ENCODE measurements around the gene SLC12A9. TPM values are rescaled to one million over a fixed set of nuclear protein-coding genes. Genes with fewer than 3 reads are reported as not detected.

The SLC12A9 gene
- total and polyA plus RNA-seq, 2 of the 4 experiments (the other 2 are of a cell fraction): 4.5 to 16.2 TPM

DNA sequence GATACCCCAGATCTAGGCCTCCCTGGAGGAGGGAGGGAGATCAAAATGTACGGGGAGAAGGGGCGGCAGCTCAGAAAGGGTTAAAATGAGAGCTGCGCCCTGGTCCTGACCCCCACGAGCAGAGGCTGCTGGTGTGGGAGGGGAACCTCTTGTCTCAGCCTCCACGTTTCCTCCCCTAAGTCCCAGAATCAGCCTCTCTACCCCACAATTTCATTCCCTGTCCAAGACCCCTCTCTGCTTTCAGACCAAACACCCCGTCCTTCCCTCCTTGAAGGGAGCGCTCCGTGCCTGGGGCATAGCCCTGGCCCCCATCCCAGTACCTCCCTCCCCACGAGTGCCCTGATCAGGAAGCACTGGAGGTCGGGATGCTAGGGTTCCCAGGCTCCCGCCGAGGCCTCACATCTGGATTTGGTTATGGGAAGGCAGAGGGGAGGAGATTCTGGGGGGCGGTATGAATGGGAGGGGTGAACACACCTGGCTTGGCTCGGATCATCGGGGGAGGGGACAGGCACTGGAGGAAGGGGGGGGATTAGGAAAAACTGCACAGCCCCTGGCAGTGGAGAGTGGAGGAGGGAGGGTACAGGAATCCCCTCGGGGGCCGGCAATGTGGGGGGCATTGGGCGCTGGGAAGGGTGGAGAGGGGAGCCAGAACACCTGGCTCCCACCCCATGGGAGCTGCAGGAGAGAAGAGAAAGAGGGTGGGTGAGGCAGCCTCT is 27.9 kb upstream of the SLC12A9 start:
- dilution Hi-C loops (cut with HindIII; ENCODE audit: low sequenced_read_pairs, unreplicated experiment): no loop called here
- H2AFZ ChIP-seq (replicated peaks; ENCODE audit: low read length, poor library complexity): no peak overlapping the region
- no peak overlapping the region for H3K18ac ChIP-seq (ENCODE audit: low read depth, low read length)
- POLR2A ChIA-PET (ENCODE audit: unreplicated experiment): no interaction called here
- no peak overlapping the region for H3K56ac ChIP-seq (ENCODE audit: extremely low read depth, insufficient read depth, low read length)
- ATAC-seq (ENCODE audit: low read depth) (no peak), DNase-seq (no peak)
- no peak overlapping the region for H4K91ac ChIP-seq (ENCODE audit: insufficient read depth, low read depth, low read length)
- CTCF ChIA-PET: interaction anchor here (1.6 kb wide), 1 partner anchor 119 kb away, joined by 5 read pairs; the partner anchor contains the start of gene POP7
- H3K79me1 ChIP-seq (ENCODE audit: low read depth in 1 of 2, low read length in 2 of 2): peaks cover 7 to 50% of the 10 kb centered on the region in 2 experiments; a peak in 3 of 4 replicates
- peak overlapping the region; percentile 97 for H3K4me2 ChIP-seq (ENCODE audit: low read depth, low read length)
- H4K8ac ChIP-seq (ENCODE audit: low read depth in 2 of 2, low read length in 2 of 2): no peak overlapping the region
- no peaks in the 10 kb centered on the region for H3K27me3 ChIP-seq (ENCODE audit: control insufficient read depth, insufficient read depth, low read length)
- TF ChIP-seq RFX5 (IDR thresholded peaks at IDR 0.05; ENCODE audit: low read depth, low read length) (no peak), CEBPB (IDR thresholded peaks at IDR 0.05; ENCODE audit: low read depth, low read length) (no peak), SMC3 (IDR thresholded peaks at IDR 0.05; ENCODE audit: low read depth, low read length) (no peak), CHD1 (IDR thresholded peaks at IDR 0.05; ENCODE audit: low read depth, low read length) (no peak), BHLHE40 (IDR thresholded peaks at IDR 0.05; ENCODE audit: low read depth, low read length) (no peak), POLR2A (IDR thresholded peaks at IDR 0.05; ENCODE audit: low read depth, low read length) (no peak), FOS (IDR thresholded peaks at IDR 0.05; ENCODE audit: low read depth, low read length) (no peak), MAFK (IDR thresholded peaks at IDR 0.05; ENCODE audit: low read depth, low read length) (no peak), MAZ (IDR thresholded peaks at IDR 0.05; ENCODE audit: borderline replicate concordance, low read depth, low read length) (no peak), RAD21 (IDR thresholded peaks at IDR 0.05; ENCODE audit: low read length) (no peak), RCOR1 (IDR thresholded peaks at IDR 0.05; ENCODE audit: insufficient replicate concordance, low read length) (no peak), MXI1 (IDR thresholded peaks at IDR 0.05; ENCODE audit: borderline replicate concordance, low read depth, low read length) (no peak)
- TF ChIP-seq, protein P1, sequence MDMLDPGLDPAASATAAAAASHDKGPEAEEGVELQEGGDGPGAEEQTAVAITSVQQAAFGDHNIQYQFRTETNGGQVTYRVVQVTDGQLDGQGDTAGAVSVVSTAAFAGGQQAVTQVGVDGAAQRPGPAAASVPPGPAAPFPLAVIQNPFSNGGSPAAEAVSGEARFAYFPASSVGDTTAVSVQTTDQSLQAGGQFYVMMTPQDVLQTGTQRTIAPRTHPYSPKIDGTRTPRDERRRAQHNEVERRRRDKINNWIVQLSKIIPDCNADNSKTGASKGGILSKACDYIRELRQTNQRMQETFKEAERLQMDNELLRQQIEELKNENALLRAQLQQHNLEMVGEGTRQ (IDR thresholded peaks at IDR 0.05; ENCODE audit: low read depth, low read length): no peak
- TF ChIP-seq, protein P2, sequence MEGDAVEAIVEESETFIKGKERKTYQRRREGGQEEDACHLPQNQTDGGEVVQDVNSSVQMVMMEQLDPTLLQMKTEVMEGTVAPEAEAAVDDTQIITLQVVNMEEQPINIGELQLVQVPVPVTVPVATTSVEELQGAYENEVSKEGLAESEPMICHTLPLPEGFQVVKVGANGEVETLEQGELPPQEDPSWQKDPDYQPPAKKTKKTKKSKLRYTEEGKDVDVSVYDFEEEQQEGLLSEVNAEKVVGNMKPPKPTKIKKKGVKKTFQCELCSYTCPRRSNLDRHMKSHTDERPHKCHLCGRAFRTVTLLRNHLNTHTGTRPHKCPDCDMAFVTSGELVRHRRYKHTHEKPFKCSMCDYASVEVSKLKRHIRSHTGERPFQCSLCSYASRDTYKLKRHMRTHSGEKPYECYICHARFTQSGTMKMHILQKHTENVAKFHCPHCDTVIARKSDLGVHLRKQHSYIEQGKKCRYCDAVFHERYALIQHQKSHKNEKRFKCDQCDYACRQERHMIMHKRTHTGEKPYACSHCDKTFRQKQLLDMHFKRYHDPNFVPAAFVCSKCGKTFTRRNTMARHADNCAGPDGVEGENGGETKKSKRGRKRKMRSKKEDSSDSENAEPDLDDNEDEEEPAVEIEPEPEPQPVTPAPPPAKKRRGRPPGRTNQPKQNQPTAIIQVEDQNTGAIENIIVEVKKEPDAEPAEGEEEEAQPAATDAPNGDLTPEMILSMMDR (conservative IDR thresholded peaks at IDR 0.05; ENCODE audit: low read depth, low read length): no peak
- no peak overlapping the region for H2BK15ac ChIP-seq (ENCODE audit: low read depth, low read length)
- peak overlapping the region; percentile 7 for H2AK9ac ChIP-seq (replicated peaks; ENCODE audit: low read depth, low read length, poor library complexity)
- peaks cover 9% of the 10 kb centered on the region for H3K4me1 ChIP-seq (ENCODE audit: control insufficient read depth, insufficient read depth, low read length)
- no peak overlapping the region for H4K5ac ChIP-seq (ENCODE audit: low read depth, low read length)
- H2BK20ac ChIP-seq (ENCODE audit: low read depth, low read length): no peak overlapping the region
- peaks cover 30% of the 10 kb centered on the region for H4K20me1 ChIP-seq (ENCODE audit: insufficient read depth, low read length)
- peak overlapping the region; percentile 72 for H3K9ac ChIP-seq (ENCODE audit: low read depth, low read length)
- no TSS peak for BruUV-seq (replicated peaks)
- intact Hi-C loops (cut with micrococcal nuclease): no loop called here
- H3K36me3 ChIP-seq (ENCODE audit: control insufficient read depth, insufficient read depth, low read length): peaks cover 34% of the 10 kb centered on the region
- H3K9me1 ChIP-seq (ENCODE audit: insufficient read depth, low read length): no peaks in the 10 kb centered on the region
- no peak overlapping the region for H2AK5ac ChIP-seq (ENCODE audit: low read depth, low read length)
- WGBS, 2 experiments (ENCODE audit: extremely low coverage in 2 of 2, insufficient read length in 1 of 2): 28% methylated on average over 2 of the region's 18 CpGs; no CpG with 5 or more reads in 1 of the 2 experiments
- no peak overlapping the region for H2BK120ac ChIP-seq (ENCODE audit: low read depth, low read length)
- H3K14ac ChIP-seq (replicated peaks; ENCODE audit: low read depth, low read length): no peak overlapping the region
- peak overlapping the region; percentile 71; the same call in 1 of the 2 replicates for H3K23ac ChIP-seq (ENCODE audit: low read depth, low read length)
- no peaks in the 10 kb centered on the region for H3K9me3 ChIP-seq (ENCODE audit: control insufficient read depth, insufficient read depth, low read length)
- H3K27ac ChIP-seq (ENCODE audit: insufficient read depth, low read length): no peak overlapping the region
- H2BK5ac ChIP-seq (ENCODE audit: low read depth, low read length, poor library complexity, severe bottlenecking): no peak overlapping the region
- in situ Hi-C loops (cut with MboI; ENCODE audit: low sequenced_read_pairs): loop anchor here (10.0 kb wide), 1 partner anchor 120 kb away; the partner anchor contains the start of gene POP7
- no peak overlapping the region for H3K4ac ChIP-seq (ENCODE audit: low read depth, low read length)
- H3K4me3 ChIP-seq (ENCODE audit: insufficient read depth, low read depth, low read length): peak overlapping the region; percentile 83

All from IMR-90 (cell line).